Liver (tissue), 3 donors: ENCODE measurements around the gene MYCBPAP.

ENCODE experiments used
- CTCF ChIP-seq: fragments of 150-350 bp; IDR thresholded peaks from 2 replicates; pipeline ENCODE4 v1.5.1; 2017; ENCODE audit warnings: improper control_type of control experiment, low read depth, low read length; ENCODE audit not compliant: missing input control
- JUND ChIP-seq, 2 donors: IDR thresholded peaks; 2 replicates each; pipeline ENCODE4 v1.6.1; 2016; ENCODE audit warnings: antibody characterized with exemption in 2 of 2
- MAX ChIP-seq: IDR thresholded peaks from 2 replicates; pipeline ENCODE4 v1.6.1; 2016; ENCODE audit warnings: antibody characterized with exemption
- YY1 ChIP-seq: IDR thresholded peaks from 2 replicates; pipeline ENCODE4 v1.6.1; 2016; ENCODE audit warnings: antibody characterized with exemption, mild to moderate bottlenecking
- TF ChIP-seq, protein P1 (sequence below): IDR thresholded peaks from 2 replicates; pipeline ENCODE4 v1.6.1; 2016; ENCODE audit warnings: antibody characterized with exemption, mild to moderate bottlenecking
- donor health status: healthy.
- donor health status: healthy.

DNA sequence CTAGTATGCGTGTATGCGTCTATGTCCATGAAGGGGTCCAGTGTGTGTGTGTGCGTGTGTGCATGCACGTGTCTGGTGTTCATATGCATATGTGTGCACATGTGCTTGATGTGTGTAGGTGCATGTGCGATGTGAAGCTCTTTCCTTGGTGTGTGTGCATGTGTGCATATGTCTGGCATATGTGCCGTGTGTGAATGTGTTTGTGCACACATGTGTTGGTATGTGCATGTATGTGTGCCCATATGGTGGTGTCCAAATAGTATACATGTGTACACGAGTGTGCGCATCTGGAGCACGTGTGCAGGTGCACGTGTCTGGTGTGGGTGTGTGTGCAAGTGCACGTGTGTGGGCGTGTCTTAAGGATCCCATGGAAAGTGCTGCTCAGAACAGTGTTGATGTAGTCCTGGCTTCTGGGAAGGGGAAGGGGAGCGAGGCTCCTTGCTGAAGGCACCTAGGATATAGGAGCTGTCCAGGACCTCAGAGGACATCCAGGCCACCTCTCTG is 69.3 kb downstream of the MYCBPAP start:
- no peak for TF ChIP-seq JUND (IDR thresholded peaks at IDR 0.05)
- no peak for TF ChIP-seq CTCF
- no peak for TF ChIP-seq MAX
- TF ChIP-seq, protein P1, sequence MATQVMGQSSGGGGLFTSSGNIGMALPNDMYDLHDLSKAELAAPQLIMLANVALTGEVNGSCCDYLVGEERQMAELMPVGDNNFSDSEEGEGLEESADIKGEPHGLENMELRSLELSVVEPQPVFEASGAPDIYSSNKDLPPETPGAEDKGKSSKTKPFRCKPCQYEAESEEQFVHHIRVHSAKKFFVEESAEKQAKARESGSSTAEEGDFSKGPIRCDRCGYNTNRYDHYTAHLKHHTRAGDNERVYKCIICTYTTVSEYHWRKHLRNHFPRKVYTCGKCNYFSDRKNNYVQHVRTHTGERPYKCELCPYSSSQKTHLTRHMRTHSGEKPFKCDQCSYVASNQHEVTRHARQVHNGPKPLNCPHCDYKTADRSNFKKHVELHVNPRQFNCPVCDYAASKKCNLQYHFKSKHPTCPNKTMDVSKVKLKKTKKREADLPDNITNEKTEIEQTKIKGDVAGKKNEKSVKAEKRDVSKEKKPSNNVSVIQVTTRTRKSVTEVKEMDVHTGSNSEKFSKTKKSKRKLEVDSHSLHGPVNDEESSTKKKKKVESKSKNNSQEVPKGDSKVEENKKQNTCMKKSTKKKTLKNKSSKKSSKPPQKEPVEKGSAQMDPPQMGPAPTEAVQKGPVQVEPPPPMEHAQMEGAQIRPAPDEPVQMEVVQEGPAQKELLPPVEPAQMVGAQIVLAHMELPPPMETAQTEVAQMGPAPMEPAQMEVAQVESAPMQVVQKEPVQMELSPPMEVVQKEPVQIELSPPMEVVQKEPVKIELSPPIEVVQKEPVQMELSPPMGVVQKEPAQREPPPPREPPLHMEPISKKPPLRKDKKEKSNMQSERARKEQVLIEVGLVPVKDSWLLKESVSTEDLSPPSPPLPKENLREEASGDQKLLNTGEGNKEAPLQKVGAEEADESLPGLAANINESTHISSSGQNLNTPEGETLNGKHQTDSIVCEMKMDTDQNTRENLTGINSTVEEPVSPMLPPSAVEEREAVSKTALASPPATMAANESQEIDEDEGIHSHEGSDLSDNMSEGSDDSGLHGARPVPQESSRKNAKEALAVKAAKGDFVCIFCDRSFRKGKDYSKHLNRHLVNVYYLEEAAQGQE: no peak
- no peak for TF ChIP-seq YY1
